Stimulated activated CD4-positive, alpha-beta T cell treated with anti-CD3 and anti-CD28 coated beads, TNF-alpha, amount 100 ng/mL, for 48 hours (primary cell): Measurements from ENCODE around the gene CST3.
"Not testable (repeated sequence)": the region's sequence is repeated elsewhere in the genome, so short reads cannot be mapped to it uniquely, and the experiment has no call there.

ENCODE experiments used
- DNase-seq, 3 donors: peaks; one replicate each; pipeline ENCODE4 v3.0.0-alpha.2; 2020; ENCODE audit warnings: low read depth in 3 of 3

The CST3 gene

DNA sequence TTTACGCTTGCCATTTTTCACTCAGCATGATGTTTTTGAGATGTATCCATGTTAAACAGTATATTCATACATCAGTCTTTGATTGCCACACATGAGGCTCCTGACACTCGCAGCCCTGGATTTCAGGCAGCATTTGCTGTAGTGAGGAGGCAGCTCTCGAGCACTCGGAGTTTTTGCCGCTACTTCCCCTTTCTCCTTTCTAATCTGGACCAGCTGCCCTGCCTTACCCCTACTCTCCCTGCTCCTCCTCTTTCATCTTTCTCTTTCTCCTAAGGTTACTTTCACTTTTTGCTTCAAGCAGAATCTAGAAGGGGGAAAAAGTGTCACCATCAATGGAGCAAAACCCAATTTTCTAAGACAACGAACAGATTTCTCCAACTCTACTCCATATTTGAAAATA lies 5.9 kb upstream of the CST3 start:
- no peak for DNase-seq

DNA sequence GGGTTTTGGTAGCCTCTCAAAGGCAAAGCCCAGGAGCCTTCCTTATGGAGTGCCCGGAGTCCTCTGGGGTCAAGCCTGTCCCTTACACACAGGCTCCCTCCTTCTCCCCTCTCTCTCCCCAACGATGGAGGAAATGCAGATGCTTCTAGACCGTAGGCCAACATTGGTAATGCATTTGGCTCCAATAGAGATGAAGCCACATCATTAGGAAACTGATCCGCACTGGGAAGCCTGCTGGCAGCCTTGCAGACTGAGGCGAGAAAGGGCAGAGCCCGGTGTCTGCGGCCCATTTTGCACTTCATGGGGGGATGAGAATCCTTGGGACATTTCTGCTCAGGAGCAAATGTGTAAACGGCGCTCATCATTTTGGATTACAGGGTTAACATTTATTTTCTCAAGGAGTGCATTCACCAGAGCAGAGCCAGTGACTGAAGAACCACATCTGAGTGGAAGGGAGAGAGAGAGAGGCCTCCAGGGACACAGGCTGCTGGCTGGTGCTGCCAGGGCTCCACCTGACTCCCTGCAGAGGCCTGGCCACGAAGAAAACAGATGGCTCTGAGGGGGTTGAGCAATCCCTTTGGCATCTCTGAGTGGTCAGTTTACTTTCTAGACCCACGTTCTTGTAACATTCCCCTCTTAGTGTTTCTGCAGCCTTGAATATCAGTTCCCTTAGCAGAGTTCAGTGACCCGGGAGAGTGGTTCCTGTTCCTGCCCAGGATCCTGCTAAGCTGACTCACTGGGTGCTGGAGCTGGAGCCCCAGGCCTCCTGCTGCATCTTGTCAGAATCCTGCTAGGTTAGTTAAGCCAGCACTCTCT lies 4.4 kb upstream of the CST3 start:
- DNase-seq: no peak

DNA sequence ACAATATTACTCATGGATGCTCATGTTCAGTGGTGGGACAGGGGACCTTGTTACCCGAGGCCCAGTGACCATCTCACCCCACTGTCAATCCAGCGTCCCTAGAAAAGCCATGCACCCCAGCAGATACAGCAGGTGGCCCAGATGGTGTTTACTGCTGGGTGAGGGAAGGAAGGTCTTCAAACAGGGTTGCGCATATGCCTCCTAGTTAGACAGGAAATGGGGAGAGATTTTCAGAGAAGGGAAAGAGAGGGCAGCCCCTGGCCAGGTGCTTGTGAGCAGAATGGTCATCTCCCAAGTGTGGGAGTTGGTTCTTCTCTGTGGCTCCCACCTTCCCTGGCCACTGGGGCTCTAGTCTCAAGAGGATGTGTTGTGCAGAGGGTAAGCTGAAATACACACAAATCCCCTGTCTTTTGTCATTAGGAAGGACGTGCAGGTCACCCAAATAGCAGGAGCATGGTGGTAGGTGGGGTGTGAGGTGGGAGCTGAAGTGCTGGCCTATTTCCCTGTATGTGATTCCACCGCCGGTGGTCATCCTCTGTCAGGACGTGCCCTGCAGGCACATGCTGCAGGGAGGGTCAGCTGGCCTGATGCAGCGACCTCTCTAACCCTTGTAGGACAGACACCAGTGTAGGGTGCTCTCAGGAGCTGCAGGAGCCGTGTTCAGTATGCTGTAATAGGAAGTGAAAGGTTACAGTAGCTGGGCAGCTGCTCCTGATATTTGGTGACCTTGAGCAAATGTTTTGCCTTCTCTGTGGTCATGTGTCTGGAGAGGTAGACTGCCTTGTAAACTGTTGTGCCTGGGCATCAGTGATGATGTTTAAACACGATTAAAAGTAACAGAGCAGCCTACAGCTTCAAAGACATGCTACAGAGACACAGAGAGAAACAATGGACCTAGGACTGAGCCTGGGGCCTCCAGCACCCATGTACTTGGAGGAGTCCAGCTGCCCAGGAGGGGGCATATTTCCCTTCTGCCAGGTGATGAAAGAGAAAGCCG lies 3.2 kb upstream of the CST3 start:
- DNase-seq: no peak

DNA sequence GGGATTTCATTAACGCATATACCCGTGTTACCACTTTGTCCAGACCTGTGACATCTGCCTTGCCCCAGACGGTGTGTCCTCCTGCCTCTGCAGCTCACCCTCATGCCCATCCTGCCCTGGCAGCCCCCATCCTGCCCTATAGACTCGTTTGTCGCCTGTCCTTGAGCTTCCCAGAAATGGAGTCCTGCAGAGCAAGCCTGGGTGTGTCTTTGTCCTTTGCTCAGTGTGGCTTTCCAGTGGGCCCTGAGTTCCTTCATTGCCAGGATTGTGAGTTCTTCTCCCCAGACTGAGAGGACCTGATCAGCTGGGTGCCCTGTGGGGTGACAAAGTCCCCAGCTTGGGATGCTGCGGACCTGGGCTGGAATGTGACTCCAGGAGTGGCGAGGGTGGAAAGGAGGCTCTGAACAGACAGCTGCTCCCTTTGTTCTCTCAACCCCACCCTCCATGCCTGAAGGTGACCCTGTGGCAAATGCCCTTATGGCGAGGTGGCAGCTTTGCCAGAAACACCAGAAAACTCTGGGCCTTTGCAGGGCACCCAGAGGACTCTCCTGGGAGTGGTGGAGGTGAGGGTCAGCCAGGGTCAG lies 2.4 kb upstream of the CST3 start:
- no peak for DNase-seq

DNA sequence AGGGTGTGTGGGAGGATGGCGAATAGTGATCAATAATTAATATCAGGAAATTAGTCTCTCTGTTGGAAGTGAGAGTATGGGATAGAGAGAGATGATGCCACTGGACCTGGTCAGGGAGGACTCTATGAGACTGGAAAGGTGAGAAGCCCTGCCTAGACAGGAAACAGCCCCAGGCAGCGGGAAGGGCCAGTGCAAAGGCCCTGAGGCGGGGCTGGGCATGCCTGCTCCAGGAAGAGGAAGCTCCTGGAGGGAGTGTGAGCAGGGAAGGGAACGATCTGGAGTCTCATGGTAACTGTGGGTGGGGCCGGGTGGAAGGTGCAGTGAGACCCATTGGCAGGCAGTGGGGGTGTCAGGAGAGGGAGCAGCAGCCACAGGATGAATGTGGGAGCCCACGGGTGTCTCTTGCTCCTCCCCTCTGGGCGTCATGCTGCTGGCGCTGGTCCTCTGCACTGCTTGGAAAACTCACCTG lies 1.8 kb upstream of the CST3 start:
- DNase-seq: no peak

DNA sequence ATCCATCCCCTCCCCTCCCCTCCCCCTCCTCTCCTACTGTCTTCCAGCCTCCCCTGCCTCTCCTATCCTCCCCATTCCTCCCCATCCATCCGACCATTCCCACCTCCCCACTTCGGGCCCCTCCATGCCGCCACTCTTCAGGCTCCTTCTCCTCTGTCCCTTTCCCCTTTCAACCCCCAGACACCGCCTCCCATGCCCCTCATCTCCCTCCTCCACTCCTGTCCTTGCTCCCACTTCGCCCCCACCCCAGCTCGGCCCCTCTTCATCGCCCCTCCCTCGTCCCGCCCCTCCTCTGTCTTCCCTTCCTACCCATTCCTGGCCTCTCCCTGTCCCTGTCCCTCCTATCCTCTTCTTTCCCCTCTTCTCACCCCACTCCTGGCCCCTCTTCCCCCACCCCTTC lies 554 bp upstream of the CST3 start:
- no peak for DNase-seq

DNA sequence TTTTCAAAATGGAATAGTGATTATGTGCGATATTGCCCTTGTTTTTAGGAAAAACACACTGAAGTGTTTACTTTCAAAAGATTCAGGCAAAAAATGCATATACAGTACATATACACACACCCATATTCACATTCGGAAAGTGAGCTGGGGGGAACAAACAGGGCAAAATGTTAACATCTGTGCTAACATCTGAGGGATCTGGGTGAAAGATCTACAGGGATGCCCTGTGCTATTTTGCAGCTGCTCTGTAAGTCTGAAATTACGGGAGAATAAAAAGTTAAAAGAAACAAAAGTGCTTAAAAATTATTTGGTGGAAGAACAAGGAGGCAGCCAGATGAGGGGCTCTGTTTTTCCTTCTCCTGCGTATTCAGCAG lies 860 bp downstream of the CST3 start:
- no peak for DNase-seq

DNA sequence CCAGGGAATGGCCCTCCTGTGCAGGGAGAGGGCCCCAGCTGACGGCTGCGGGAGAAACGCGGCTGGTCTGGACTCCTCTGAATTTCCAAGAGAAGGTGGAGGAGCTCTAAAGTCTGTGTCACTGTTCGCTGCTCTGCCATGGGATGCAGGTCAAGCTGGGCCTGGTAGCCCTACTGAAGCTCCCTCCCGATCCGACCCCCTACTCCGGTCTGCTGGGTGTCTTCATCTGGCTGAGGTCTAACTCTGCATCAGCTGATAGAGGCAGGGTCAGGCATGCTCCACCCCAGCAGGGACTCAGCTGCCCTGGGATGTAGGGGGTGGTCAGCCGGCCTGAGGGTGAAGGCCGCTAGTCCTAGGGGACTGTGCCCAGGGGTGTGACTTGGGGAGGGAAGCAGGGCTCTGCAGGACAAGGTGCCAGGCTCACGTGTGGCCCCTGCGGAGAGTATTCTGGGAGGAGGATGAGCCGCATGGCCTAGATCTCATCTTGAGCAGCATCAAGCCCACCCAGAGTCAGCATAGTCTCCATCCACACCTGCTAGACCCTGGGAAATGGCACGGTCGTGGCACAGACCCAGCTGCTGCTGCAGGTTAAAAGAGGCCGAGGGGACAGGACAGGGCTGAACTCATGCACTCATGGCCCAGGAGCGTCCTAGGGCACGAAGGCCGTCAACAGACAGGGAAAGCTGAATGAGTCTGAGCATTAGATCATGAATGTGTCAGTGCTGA lies 1.4 kb downstream of the CST3 start:
- no peak for DNase-seq

DNA sequence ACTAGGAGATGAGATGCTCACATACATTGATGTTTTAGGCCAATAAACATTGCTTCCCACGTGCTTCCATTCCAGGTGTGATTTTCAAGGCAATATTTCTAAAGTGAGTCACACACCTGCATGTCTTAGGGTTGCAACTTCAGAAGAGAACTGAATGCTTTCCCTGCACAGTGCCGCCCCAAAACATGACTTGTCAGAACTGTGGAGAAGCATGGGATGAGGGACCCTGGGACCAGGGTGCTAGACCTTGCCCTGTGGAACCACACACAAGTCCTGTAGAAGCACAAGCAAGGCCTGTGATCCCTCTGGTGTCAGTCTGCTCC lies 2.0 kb downstream of the CST3 start:
- not testable (repeated sequence) for DNase-seq

DNA sequence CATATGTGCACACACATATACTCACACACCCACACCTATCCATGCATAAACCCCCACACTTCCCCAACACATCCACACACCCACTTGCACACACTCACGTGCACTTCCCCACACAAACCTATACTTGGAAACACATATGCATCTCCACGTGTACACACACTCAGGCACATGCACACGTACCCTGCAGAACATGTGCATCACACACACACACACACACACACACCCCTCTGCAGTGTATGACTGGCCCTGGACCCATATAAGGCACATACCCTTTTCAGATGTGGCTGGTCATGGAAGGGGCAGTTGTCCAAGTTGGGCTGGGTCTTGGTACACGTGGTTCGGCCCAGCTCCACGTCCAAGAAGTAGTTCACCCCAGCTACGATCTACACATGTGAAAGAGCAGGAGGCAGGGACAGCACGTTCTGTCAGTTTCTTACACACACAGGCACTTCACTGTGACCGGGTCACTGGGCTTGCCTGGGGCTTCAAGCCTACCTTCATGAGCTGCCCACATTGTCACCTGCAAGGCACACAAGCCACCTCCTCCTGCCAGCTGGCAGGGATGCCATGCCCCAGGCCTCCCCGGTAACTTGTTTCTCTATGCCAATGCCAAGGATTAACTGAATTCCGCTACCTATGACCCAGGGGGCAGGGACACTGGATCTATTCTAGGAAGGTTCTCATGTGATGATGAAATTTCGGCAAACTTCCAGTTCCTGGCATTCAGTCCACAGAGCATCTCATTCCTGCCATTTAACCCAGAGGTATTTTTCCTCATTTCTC lies 2.6 kb downstream of the CST3 start:
- no peak for DNase-seq

DNA sequence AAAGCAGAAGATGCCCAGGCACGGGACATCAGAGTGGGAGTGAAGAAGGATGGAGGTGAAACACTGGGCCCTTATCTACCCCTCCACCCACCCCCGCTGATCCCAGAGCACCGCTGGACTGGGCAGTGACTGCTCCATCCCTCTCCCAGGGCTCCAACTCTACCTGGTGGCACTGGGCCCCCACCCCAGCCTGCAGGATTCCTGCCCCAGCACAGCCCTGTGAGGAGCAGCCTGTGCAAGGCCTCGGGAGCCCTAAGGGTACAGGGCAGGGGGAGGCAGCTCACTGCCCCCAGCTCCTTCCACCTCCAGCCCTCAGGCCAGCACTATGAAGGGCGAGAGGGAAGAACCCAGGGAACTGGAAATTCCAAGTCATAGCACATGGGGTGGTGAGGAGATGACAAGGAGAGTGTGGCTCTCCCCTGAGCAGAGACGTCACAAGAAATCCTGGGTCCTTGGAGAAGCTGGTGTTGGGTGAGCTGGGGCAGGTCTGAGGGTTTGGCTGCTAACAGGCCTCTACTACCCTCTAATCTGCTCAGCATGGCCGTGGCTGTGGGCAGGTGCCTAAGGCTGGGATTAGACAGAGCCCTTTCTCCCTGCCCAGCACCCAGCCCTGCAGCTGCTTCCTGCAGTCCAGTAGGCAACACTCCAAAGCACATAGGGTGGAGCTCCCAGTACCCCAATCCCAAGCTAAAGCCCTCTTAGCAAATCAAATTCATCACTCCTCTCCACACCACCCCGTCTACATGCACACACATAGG lies 3.5 kb downstream of the CST3 start:
- DNase-seq: no peak

DNA sequence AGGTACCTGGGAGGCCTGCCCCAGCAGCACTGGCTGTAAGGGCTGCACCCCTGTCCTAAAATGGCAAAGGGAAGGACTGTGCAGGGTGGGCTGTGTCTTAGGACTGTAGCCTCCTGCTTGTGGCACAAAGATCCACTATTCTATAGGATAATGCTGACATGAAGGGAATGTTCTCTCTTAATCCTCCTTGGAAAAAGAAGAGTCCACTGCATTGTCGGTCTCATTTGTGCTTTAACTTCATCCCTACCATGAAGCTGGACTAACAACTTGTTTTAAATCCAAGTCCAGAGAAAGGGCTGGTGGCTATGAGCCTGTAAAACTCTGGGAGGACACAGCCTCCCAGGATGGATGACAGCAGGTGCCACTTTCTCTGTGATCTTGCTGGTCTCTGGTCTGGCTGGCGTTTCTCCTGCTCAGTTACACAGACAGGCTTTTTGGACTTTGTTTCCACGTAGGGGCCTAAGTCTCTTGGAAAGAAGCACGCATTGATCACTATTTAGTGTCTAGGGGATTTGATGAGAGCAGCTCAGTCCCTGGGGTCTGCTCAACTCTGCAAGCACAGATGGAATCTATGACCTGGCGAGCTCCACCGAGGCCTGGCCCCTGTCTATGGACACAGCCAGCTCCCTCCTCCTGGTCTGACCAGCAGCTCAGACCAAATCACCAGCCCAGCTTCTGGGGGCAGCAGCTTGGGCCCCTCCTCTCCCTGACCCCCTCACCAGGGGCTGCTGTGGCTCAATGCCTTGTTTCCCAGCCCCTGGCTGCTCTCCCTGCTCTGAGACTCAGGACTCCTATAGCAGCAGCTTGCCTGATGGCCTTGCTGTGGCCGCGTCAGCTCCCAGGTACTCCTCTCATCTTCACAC lies 4.8 kb downstream of the CST3 start:
- no peak for DNase-seq

DNA sequence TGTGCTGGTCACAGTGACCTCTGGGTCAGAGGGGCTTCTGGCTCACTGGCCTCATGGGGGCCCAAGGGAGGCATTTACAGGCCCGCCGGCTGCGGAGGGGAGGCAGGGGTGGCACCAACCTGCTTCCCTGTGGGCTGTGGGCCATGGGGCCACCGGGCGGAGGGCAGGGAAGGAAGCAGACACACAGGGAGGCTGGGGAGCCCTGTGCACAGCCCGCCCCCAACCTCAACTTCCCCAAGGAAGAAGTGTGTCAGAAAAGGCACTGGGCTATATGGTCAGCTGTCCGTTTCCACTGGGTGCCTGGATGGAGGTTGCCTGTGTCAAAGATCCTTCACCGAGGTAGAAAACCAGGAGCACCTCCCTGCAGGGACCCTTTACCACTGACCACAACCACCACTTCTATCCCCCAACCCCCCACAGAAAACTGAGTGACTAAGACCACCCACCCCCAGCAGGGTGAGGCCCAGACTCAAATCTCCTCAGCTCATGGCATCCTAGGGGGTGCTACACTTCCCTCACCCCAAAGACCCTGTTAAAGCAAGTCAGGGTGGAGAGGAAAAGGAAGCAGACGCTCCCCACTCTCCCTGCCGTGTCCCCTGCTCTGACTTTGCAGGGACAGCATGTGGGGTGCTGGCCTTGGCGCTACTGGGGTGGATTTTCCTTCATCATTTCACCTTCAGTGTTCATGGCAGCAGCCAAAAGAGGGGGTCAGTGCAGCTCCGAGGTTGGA lies 5.6 kb downstream of the CST3 start:
- DNase-seq: no peak

DNA sequence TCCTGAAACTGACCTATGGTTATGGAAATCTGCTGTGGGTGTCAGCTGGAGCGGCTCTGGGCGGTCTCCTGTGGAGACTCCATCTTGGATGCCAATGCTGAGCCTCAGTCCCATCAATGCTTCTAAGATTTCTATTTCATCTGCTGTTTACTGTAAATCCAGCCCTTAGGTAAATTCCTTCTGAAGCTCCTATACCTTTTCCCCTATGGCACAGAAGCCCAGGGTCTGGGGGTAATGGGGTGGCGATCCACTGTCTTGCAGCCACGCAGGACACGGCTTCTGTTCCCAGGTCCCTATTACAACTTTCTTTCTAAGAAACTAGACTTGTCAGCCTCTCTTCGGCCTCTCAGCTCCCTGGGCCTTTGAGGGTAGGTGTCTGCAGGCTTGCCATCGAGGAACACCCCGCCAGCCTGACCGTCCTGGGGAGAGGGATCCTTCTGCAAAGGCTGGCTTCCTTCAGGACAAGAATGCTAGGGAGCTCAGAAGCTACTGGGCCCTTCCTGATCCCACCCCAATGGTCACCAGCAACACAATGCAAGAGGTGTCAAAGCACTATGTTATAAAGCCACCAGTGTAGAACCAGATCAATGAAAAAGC lies 6.4 kb downstream of the CST3 start:
- DNase-seq: no peak

DNA sequence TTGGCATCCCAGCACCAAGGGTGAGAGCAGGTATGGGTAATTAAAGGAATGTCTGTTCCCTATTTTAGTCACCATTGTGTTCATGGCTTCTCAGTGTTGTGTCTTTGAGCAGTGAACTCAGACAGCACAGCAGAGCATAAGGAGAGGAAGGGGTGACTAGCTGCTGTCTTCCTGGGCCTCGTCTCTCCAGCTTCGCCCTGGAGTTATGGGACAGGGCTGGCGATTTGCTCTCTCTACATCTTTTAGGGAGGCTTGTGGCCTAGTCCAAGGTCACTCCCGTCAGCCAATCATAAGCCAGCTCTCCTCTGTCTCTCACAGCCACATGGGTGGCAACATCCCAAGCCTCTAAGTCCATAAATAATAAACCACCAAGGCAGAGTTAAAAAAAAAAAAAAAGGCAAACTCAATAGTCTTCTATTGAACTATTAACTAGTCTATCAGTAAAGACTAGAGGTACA lies 7.3 kb downstream of the CST3 start:
- DNase-seq: no peak

DNA sequence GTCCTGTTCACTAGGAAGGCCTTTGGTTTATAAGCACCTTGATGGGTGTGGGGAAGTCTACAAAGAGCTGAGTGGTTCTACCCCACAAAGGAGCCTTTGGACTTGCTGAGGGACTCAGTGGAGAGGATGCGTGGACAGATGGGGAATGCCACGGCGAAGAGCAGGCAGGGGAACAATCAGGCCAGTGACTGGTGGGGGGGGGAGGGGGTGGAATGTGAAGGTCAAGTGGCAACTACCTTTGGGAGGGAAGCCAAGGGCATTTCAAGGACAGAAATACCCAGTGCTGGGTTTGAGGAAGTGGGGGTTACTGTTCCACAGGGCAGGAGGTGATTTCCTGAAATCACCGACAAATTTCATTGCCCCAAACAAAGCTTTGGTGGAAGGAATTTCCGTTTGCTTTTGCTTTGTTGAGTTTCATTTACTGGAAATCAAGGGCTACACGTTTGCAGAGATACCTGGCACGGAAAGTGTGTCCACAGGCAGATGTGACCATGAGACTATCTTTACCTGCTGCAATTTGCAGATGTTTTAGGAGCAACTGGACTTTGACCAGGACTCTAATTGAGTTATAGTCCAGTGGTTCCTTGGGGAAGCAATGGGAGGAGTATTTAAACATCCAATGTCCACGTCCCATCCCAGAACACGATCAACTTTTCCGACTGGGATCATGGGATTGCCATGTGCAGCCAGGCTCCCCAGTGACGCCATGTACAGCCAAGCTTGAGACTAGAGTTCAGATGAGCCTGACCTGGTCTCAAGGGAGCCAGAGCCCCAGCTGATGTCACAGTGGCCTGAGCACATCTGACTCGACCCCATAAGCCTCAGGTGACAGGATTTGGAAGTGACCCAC lies 8.0 kb downstream of the CST3 start:
- no peak for DNase-seq

DNA sequence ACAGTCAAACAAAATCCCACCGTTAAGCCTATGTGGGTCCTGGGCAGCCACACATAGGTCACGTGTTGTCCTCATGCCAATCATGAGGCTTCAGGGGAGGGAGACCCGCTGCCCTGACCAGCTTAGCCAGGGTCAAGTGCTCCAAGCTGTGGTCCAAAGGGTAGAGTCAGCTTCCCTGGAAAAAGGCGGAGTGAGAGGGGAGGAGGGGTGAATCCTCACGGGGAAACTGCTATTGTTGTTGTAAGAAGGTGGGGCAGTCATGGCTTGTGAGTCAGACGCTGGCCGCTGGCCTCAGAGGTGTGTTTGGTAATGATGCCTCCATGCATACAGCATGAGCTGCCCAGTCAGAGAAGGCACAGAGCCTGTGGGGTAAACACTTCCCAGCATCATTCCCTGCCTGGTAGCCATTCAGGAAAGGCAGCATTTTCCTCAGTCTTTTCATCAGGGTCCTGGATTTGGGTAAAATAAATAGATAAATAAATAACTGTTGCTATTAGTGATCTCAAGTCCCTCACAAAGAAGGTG lies 8.7 kb downstream of the CST3 start:
- DNase-seq: no peak
